ENCODE data around the gene PRSS22.

PRSS22 gene

DNA sequence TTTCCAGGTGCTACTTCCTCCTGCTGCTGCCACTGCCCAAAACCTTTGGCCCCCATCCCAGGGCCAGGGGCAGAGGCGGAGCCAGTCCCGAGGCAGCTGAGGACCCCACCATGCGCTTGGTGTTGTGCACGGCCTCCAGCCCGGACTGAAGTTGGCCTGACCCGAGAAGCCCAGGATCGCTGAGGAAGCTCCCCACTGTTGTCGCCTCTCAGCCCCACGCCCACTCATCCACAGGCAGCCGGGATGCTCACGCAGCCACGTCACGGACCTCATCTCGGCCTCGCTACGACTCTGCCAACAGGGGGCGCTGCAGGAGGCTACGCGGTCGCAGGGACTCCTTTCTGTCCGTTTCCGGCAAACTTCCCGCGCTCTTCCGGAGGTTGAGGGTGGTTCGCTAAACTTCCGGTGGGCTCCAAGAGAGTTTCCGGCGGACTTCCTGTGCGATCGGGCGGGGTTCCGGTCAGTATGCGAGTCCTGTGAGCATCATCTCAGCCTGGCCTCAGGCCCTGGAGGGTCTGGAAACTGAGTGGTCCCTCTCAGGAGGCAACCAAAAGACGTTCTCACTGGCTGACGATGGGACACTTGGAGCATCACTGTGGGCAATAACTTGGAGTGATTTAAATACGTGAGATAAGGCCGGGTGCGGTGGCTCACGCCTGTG lies 15.5 kb downstream of the PRSS22 start:
- H3K4me3 ChIP-seq (ENCODE audit: low read length) = no peak overlapping the region
- H3K36me3 ChIP-seq (ENCODE audit: insufficient read depth, low read depth, low read length) = no peaks in the 10 kb centered on the region
- peaks cover 12% of the 10 kb centered on the region; the same call in 1 of the 2 replicates for H3K27me3 ChIP-seq (ENCODE audit: insufficient read depth, low read length)
- H3K27ac ChIP-seq (ENCODE audit: low read length) = no peak overlapping the region
- H3K9ac ChIP-seq (ENCODE audit: low read depth, low read length) = no peak overlapping the region
- no peaks in the 10 kb centered on the region; the same call in 1 of the 2 replicates for H3K4me1 ChIP-seq (ENCODE audit: insufficient read depth, low read length)
- no peaks in the 10 kb centered on the region for H3K9me3 ChIP-seq (ENCODE audit: insufficient read depth, low read depth, low read length)

DNA sequence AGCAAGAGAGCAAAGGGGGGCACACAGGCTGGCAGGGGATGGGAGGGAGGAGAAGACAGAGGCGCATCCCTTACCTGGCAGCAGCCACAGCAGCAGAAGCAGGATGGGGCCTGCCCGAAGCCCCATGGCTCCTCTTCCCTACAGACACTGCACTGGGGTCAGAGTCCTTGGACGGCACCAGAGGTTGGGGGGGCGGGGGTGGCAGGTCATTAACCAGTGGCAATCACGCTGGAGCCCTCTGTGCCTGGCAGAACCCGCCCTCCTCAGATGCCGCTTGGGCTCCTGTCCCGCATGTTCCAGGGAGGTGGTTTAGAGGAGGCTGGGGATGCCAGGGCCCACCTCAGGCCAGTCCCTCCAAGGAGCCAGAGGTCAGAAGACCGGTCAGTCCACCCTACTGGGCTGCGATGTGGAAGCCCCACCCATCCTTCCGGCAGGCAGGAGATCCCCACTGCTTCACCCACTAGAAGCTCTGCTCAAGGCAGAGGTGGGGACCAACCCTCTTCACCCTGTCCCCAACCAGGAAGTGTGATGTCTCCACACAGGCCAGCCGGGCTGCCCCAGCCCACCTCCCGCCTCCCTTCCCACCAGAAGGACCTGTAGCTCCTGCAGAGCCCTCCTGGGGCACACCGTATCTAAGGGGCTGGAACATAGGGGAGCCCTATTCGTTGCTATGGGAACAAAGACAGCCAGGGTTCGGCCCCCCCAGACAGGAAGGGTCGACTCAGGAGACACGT lies 16.2 kb downstream of the PRSS22 start:
- no peak overlapping the region for H3K27ac ChIP-seq (ENCODE audit: low read length)
- H3K9ac ChIP-seq (ENCODE audit: low read depth, low read length) = no peak overlapping the region
- H3K4me1 ChIP-seq (ENCODE audit: insufficient read depth, low read length) = no peaks in the 10 kb centered on the region; the same call in 1 of the 2 replicates
- peaks cover 12% of the 10 kb centered on the region; the same call in 1 of the 2 replicates for H3K27me3 ChIP-seq (ENCODE audit: insufficient read depth, low read length)
- H3K4me3 ChIP-seq (ENCODE audit: low read length) = no peak overlapping the region
- no peaks in the 10 kb centered on the region for H3K36me3 ChIP-seq (ENCODE audit: insufficient read depth, low read depth, low read length)
- H3K9me3 ChIP-seq (ENCODE audit: insufficient read depth, low read depth, low read length) = no peaks in the 10 kb centered on the region

DNA sequence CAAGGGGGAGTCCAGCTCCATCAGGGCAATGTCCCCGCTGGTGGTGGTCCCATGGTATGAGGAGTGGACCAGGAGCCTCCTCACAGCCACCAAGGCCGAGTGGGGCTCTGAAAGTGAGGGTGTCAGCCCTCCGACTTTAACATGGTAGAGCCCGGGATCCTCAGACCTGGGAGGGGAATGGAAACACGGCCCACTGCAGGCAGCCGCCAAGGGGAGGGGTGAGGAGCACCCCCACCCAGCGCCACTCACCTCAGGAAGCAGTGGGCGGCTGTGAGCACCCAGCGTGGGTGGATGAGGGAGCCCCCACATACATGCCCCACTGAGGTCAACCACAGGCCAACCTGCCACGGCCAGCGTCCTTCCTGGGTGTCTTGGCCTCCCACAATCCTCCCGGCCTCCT lies 17.1 kb downstream of the PRSS22 start:
- no peak overlapping the region for H3K27ac ChIP-seq (ENCODE audit: low read length)
- peaks cover 12% of the 10 kb centered on the region; the same call in 1 of the 2 replicates for H3K27me3 ChIP-seq (ENCODE audit: insufficient read depth, low read length)

DNA sequence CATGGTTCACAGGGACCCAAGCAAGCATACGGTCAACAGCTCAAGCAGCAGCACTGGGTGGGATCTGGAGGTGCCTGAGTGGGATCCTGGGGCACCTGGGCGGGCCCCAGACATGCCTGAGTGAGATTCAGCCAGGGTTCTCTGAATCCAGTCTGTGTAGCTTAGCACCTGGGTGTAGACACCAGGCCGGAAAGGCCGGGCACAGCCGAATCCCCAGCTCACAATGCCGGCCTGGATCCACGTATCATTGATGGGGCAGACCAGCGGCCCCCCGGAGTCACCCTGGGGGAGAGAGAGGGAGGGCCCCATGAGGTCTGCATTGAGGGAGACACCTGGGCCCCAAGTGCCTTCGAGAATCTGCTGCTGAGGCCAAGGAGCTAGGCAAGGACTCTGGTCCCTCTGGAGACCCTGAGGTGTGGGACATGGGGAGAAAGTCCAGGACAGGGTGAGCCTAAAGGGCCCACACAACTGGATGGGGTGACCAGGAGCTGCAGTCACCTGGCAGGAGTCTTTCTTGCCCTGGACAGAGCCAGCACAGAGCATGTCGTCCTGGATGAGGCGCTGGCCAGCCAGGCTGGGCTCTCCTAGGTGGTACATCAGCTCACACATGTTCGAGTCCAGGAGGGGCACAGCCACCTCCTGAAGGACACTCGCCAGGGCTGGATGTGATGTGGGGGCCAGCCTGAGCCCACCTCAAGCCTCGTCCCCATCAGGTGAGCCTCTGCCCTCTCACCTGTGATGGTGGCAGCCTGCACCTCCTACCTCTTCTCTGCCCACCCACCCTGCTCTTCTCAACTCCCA lies 18.1 kb downstream of the PRSS22 start:
- Histone ChIP-seq H3K4me3 (ENCODE audit: low read length) (no peak overlapping the region), H3K27ac (ENCODE audit: low read length) (no peak overlapping the region), H3K27me3 (ENCODE audit: insufficient read depth, low read length) (peaks cover 12% of the 10 kb centered on the region; the same call in 1 of the 2 replicates), H3K9me3 (ENCODE audit: insufficient read depth, low read depth, low read length) (no peaks in the 10 kb centered on the region), H3K4me1 (ENCODE audit: insufficient read depth, low read length) (no peaks in the 10 kb centered on the region; the same call in 1 of the 2 replicates), H3K9ac (ENCODE audit: low read depth, low read length) (no peak overlapping the region), H3K36me3 (ENCODE audit: insufficient read depth, low read depth, low read length) (no peaks in the 10 kb centered on the region)

More for the DNA sequence above, 17.1 kb downstream of the PRSS22 start:
- H3K4me1 ChIP-seq (ENCODE audit: insufficient read depth, low read length) = no peaks in the 10 kb centered on the region; the same call in 1 of the 2 replicates
- H3K9me3 ChIP-seq (ENCODE audit: insufficient read depth, low read depth, low read length) = no peaks in the 10 kb centered on the region
- H3K4me3 ChIP-seq (ENCODE audit: low read length) = no peak overlapping the region
- H3K36me3 ChIP-seq (ENCODE audit: insufficient read depth, low read depth, low read length) = no peaks in the 10 kb centered on the region
- no peak overlapping the region for H3K9ac ChIP-seq (ENCODE audit: low read depth, low read length)

DNA sequence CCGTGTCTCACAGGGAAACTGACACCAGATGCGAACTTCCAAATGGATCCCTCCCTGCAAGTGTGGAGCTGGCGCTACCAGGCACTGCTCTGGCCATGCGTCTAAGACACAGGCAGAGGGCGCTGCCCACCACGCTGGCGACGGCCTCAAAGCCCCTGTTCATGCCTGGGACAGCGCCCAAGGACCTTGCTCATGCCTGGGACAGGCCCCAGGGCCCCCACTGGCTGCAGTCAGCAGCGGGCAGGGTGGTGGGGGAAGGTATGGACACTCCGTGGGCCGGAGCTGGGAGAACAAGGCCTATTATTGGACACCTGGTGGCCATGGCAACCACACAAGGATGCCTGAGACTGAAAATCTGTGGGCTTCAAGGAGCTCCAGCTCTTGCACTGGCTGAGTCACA lies 19.0 kb downstream of the PRSS22 start:
- H3K4me3 ChIP-seq (ENCODE audit: low read length) = no peak overlapping the region
- H3K4me1 ChIP-seq (ENCODE audit: insufficient read depth, low read length) = no peaks in the 10 kb centered on the region; the same call in 1 of the 2 replicates
- no peaks in the 10 kb centered on the region for H3K9me3 ChIP-seq (ENCODE audit: insufficient read depth, low read depth, low read length)
- no peak overlapping the region for H3K27ac ChIP-seq (ENCODE audit: low read length)
- H3K36me3 ChIP-seq (ENCODE audit: insufficient read depth, low read depth, low read length) = no peaks in the 10 kb centered on the region
- H3K9ac ChIP-seq (ENCODE audit: low read depth, low read length) = no peak overlapping the region
- peaks cover 12% of the 10 kb centered on the region; the same call in 1 of the 2 replicates for H3K27me3 ChIP-seq (ENCODE audit: insufficient read depth, low read length)

- no peaks in the 10 kb centered on the region; the same call in 1 of the 2 replicates for H3K4me1 ChIP-seq (ENCODE audit: insufficient read depth, low read length)
- H3K4me3 ChIP-seq (ENCODE audit: low read length) = no peak overlapping the region
- no peak overlapping the region for H3K27ac ChIP-seq (ENCODE audit: low read length)
- no peak overlapping the region for H3K9ac ChIP-seq (ENCODE audit: low read depth, low read length)
- H3K27me3 ChIP-seq (ENCODE audit: insufficient read depth, low read length) = peaks cover 9% of the 10 kb centered on the region; the same call in 1 of the 2 replicates
- H3K9me3 ChIP-seq (ENCODE audit: insufficient read depth, low read depth, low read length) = no peaks in the 10 kb centered on the region
- no peaks in the 10 kb centered on the region for H3K36me3 ChIP-seq (ENCODE audit: insufficient read depth, low read depth, low read length)
These were observed 21.1 kb downstream of the PRSS22 start for GRCh38 chr16:2836646-2837508.

GRCh38 chr16:2835638-2836493 lies 22.1 kb downstream of the PRSS22 start:
- no peak overlapping the region for H3K9ac ChIP-seq (ENCODE audit: low read depth, low read length)
- H3K9me3 ChIP-seq (ENCODE audit: insufficient read depth, low read depth, low read length) = no peaks in the 10 kb centered on the region
- no peaks in the 10 kb centered on the region for H3K36me3 ChIP-seq (ENCODE audit: insufficient read depth, low read depth, low read length)
- H3K4me1 ChIP-seq (ENCODE audit: insufficient read depth, low read length) = no peaks in the 10 kb centered on the region; the same call in 1 of the 2 replicates
- H3K4me3 ChIP-seq (ENCODE audit: low read length) = no peak overlapping the region
- H3K27ac ChIP-seq (ENCODE audit: low read length) = no peak overlapping the region
- H3K27me3 ChIP-seq (ENCODE audit: insufficient read depth, low read length) = peaks cover 9% of the 10 kb centered on the region; the same call in 1 of the 2 replicates

DNA sequence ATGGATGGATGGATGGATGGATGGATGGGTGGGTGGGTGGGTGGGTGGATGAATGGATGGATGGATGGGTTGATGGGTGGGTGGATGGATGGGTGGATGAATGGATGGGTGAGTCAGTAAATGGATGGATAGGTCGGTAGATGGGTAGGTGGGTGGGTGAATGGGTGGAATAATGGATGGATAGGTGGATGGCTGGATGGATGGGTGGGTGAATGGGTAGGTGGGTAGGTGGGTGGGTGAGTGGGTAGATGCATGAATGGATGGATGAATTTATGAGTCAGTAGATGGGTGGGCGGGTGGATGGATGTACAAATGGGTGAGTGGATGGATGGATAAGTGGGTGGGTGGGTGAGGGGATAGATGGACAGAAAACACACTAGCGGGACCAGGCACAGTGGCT lies 23.0 kb downstream of the PRSS22 start:
- peaks cover 9% of the 10 kb centered on the region; the same call in 1 of the 2 replicates for H3K27me3 ChIP-seq (ENCODE audit: insufficient read depth, low read length)
- no peak overlapping the region for H3K27ac ChIP-seq (ENCODE audit: low read length)
- H3K9me3 ChIP-seq (ENCODE audit: insufficient read depth, low read depth, low read length) = no peaks in the 10 kb centered on the region
- H3K4me3 ChIP-seq (ENCODE audit: low read length) = no peak overlapping the region
- no peaks in the 10 kb centered on the region; the same call in 1 of the 2 replicates for H3K4me1 ChIP-seq (ENCODE audit: insufficient read depth, low read length)
- no peak overlapping the region for H3K9ac ChIP-seq (ENCODE audit: low read depth, low read length)
- no peaks in the 10 kb centered on the region for H3K36me3 ChIP-seq (ENCODE audit: insufficient read depth, low read depth, low read length)

DNA sequence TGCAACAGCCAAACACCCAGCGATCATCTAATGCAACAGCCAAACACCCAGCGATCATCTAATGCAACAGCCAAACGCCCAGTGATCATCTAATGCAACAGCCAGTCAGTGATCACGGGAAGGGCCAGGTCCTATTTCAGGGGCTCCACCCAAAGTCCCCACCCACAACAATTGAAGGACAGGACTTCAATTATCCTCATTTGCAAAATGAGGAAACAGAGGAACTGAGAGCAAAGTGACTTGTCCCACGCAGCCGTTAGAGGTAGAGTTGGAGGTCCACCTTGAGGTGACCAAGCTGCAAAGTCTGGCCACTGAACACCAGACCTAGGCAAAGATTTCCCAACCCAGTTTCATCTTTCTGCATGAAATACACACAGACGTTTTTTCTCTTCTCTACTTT lies 24.2 kb downstream of the PRSS22 start:
- H3K27me3 ChIP-seq (ENCODE audit: insufficient read depth, low read length) = peaks cover 9% of the 10 kb centered on the region; the same call in 1 of the 2 replicates
- H3K9me3 ChIP-seq (ENCODE audit: insufficient read depth, low read depth, low read length) = no peaks in the 10 kb centered on the region
- no peak overlapping the region for H3K27ac ChIP-seq (ENCODE audit: low read length)
- no peaks in the 10 kb centered on the region for H3K36me3 ChIP-seq (ENCODE audit: insufficient read depth, low read depth, low read length)
- no peak overlapping the region for H3K9ac ChIP-seq (ENCODE audit: low read depth, low read length)
- no peak overlapping the region for H3K4me3 ChIP-seq (ENCODE audit: low read length)
- no peaks in the 10 kb centered on the region; the same call in 1 of the 2 replicates for H3K4me1 ChIP-seq (ENCODE audit: insufficient read depth, low read length)

- Histone ChIP-seq H3K36me3 (ENCODE audit: insufficient read depth, low read depth, low read length) (no peaks in the 10 kb centered on the region), H3K27ac (ENCODE audit: low read length) (no peak overlapping the region), H3K9ac (ENCODE audit: low read depth, low read length) (no peak overlapping the region), H3K9me3 (ENCODE audit: insufficient read depth, low read depth, low read length) (no peaks in the 10 kb centered on the region), H3K4me1 (ENCODE audit: insufficient read depth, low read length) (no peaks in the 10 kb centered on the region), H3K4me3 (ENCODE audit: low read length) (no peak overlapping the region), H3K27me3 (ENCODE audit: insufficient read depth, low read length) (no peaks in the 10 kb centered on the region)
These were observed 26.8 kb downstream of the PRSS22 start for GRCh38 chr16:2831203-2831602.
